Measurements from ENCODE around the gene ZNF10. TPM values are rescaled to one million over a fixed set of nuclear protein-coding genes. Genes with fewer than 3 reads are reported as not detected.
A peak's percentile ranks its signal among the peaks of the same experiment; 100 is the strongest.

ZNF10 gene
- total RNA-seq, 2 donors from 2014 or later = 5.8 to 10.2 TPM

GRCh38 chr12:133181238-133181959 lies 51.0 kb downstream of the ZNF10 start, which contains the start of gene ZNF268:
Gene ZNF268, plus strand, starts transcription at chr12:133181495. Its CDS starts 503 bp downstream, at chr12:133181998.
- ATAC-seq (peak; percentile 99), DNase-seq (peak; percentile 95)
- intact Hi-C loops (cut with DNase I) = no loop called here

DNA sequence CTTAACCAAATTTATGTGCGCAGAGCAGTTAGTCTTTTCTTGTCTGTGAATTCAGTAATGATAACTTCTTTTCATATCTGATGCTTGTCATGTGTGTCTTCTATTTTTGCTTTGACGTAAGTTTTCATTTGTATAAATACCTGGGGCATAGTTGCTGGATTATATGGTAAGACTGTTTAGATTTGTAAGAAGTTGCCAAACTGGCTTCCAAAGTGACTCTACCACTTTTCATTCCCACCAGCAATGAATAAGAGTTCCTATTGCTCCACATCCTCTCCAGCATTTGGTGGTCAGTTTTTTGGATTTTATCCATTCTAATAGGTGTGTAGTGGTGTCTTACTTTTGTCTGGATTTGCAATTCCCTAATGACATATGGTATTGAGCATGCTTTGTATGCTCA lies 59.7 kb downstream of the ZNF10 start:
- ATAC-seq = no peak
- intact Hi-C loops (cut with DNase I) = no loop called here
- no peak for DNase-seq

- no peak for DNase-seq
- intact Hi-C loops (cut with DNase I) = no loop called here
- ATAC-seq = no peak
These were observed 62.4 kb downstream of the ZNF10 start for GRCh38 chr12:133192847-133193246.

- DNase-seq = no peak
- ATAC-seq = no peak
- intact Hi-C loops (cut with DNase I) = no loop called here
These were observed 71.5 kb downstream of the ZNF10 start for GRCh38 chr12:133201888-133202287.

- DNase-seq = no peak
- no peak for ATAC-seq
- intact Hi-C loops (cut with DNase I) = no loop called here
These were observed 72.3 kb downstream of the ZNF10 start for GRCh38 chr12:133202493-133203343.

DNA sequence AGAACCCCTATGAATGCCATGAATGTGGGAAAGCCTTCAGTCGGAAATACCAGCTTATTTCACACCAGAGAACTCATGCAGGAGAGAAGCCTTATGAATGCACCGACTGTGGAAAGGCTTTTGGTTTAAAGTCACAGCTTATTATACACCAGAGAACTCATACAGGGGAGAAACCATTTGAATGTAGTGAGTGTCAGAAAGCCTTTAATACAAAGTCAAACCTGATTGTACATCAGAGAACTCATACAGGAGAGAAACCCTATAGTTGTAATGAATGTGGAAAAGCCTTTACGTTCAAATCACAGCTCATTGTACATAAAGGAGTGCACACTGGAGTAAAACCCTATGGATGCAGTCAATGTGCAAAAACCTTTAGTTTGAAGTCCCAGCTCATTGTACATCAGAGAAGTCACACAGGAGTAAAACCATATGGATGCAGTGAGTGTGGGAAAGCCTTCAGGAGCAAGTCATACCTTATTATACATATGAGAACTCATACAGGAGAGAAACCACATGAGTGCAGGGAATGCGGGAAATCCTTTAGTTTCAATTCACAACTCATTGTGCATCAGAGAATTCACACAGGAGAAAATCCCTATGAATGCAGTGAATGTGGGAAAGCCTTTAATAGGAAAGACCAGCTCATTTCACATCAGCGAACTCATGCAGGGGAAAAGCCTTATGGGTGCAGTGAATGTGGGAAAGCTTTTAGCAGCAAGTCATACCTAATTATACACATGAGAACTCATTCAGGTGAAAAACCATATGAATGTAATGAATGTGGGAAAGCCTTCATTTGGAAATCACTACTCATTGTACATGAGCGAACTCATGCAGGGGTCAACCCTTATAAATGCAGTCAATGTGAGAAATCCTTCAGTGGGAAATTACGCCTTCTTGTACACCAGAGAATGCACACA lies 73.2 kb downstream of the ZNF10 start:
- DNase-seq = no peak
- ATAC-seq = no peak
- intact Hi-C loops (cut with DNase I) = no loop called here

- intact Hi-C loops (cut with DNase I) = no loop called here
- ATAC-seq = no peak
These were observed 73.8 kb downstream of the ZNF10 start for GRCh38 chr12:133204264-133204603.

DNA sequence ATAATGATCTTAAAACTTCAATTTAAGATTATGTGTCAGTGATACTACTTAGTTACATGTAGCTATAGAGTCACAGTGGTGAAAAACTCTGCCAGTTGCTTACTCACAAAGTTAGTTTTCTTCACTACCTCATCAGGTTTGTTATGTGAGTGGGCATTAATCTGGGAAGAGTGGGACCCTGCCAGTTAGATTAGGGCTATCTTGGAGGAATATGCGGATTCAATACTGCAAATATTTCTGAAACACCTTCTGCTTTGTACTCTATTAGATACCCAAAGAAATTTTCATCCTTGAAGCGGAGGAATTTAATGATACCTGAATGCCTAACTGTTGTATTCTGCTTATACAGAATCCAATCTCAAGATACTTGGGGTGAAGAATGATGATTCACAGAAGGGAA lies 76.0 kb downstream of the ZNF10 start:
- DNase-seq (no peak), ATAC-seq (no peak)
- intact Hi-C loops (cut with DNase I) = no loop called here

More at GRCh38 chr12:133204264-133204603, 73.8 kb downstream of the ZNF10 start:
- no peak for DNase-seq

Other genes with a start within 250 kb of the ZNF10 start
- gene CHFR, start 243.0 kb upstream of the ZNF10 start, total RNA-seq = 10 to 100 TPM; 17.1 to 21.7 TPM
- gene ZNF605, start 174.3 kb upstream of the ZNF10 start, total RNA-seq = 10 to 100 TPM; 12.4 to 14.0 TPM
- 1 to 10 TPM; 5.0 to 6.1 TPM for gene ZNF26, start 144.3 kb upstream of the ZNF10 start, total RNA-seq
- 10 to 100 TPM; 15.5 to 18.3 TPM for gene ZNF84, start 93.1 kb upstream of the ZNF10 start, total RNA-seq
- 10 to 100 TPM in 1 of 2 donors, 1 to 10 TPM in 1; 7.4 to 10.6 TPM for gene ZNF140, start 49.7 kb upstream of the ZNF10 start, total RNA-seq
- gene ZNF891, start 353 bp upstream of the ZNF10 start, total RNA-seq = 1 to 10 TPM; 1.2 to 1.3 TPM
- 10 to 100 TPM; 10.4 to 12.4 TPM for gene ZNF268, start 50.9 kb downstream of the ZNF10 start, total RNA-seq
- not detected for gene ANHX, start 105.2 kb downstream of the ZNF10 start, total RNA-seq